ENCODE measurements around the gene BACH2.

DNA sequence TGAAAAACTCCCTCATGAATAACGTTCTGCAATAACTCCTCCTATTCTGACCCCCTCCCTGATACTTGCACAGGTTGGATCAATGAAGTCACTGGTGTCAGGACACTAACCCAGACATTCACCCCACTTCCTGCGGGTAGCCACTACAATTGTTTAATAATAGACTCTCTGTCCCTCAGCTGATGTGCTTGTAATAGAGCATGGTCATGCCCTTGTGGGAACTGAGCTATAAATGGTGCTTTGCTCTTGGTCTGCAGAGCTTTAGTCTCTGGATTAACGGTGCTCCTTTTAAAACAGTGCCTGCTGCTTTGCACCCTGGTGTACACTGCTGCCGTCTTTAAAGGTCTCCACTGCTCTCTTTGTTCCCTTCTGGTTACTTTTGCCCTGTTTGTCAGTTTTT is 127.3 kb downstream of the BACH2 start:
- TF ChIP-seq GABPA (IDR thresholded peaks at IDR 0.05; ENCODE audit: low read depth) (no peak), POLR2AphosphoS5 (IDR thresholded peaks at IDR 0.05; ENCODE audit: low read depth) (no peak)
- TF ChIP-seq, protein P1, sequence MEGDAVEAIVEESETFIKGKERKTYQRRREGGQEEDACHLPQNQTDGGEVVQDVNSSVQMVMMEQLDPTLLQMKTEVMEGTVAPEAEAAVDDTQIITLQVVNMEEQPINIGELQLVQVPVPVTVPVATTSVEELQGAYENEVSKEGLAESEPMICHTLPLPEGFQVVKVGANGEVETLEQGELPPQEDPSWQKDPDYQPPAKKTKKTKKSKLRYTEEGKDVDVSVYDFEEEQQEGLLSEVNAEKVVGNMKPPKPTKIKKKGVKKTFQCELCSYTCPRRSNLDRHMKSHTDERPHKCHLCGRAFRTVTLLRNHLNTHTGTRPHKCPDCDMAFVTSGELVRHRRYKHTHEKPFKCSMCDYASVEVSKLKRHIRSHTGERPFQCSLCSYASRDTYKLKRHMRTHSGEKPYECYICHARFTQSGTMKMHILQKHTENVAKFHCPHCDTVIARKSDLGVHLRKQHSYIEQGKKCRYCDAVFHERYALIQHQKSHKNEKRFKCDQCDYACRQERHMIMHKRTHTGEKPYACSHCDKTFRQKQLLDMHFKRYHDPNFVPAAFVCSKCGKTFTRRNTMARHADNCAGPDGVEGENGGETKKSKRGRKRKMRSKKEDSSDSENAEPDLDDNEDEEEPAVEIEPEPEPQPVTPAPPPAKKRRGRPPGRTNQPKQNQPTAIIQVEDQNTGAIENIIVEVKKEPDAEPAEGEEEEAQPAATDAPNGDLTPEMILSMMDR (IDR thresholded peaks at IDR 0.05; ENCODE audit: insufficient read depth, low read length), result no peak
